CD4-positive, alpha-beta T cell treated with Interleukin-6 for 4 hours (primary cell): Measurements from ENCODE around the gene PSEN1.

Experiments
- DNase-seq: peaks from one replicate; pipeline ENCODE4 v3.0.0-alpha.2; 2020; ENCODE audit warnings: mixed read lengths

The PSEN1 gene

GRCh38 chr14:73220634-73221033, 84.3 kb downstream of the PSEN1 start:
- DNase-seq, result no peak

GRCh38 chr14:73221945-73222344, 85.6 kb downstream of the PSEN1 start:
- no peak for DNase-seq

GRCh38 chr14:73223049-73223448, 86.7 kb downstream of the PSEN1 start:
- no peak for DNase-seq

GRCh38 chr14:73225496-73225895, 89.2 kb downstream of the PSEN1 start:
- DNase-seq, result no peak

GRCh38 chr14:73227812-73228781, 91.8 kb downstream of the PSEN1 start:
- no peak for DNase-seq

- DNase-seq, result no peak
Observed at GRCh38 chr14:73230051-73230450, 93.7 kb downstream of the PSEN1 start.

GRCh38 chr14:73231981-73232851, 95.9 kb downstream of the PSEN1 start:
- no peak for DNase-seq

- no peak for DNase-seq
Observed at GRCh38 chr14:73232984-73233383, 96.7 kb downstream of the PSEN1 start.

- DNase-seq, result no peak
Observed at GRCh38 chr14:73233564-73233963, 97.3 kb downstream of the PSEN1 start.

GRCh38 chr14:73234029-73234428, 97.7 kb downstream of the PSEN1 start:
- no peak for DNase-seq

GRCh38 chr14:73234586-73235394, 98.5 kb downstream of the PSEN1 start:
- DNase-seq, result no peak

- DNase-seq, result no peak
Observed at GRCh38 chr14:73235531-73236155, 99.3 kb downstream of the PSEN1 start.

GRCh38 chr14:73236157-73236556, 99.8 kb downstream of the PSEN1 start:
- DNase-seq, result no peak

GRCh38 chr14:73236752-73237218, 100.5 kb downstream of the PSEN1 start:
- DNase-seq, result no peak

- DNase-seq, result no peak
Observed at GRCh38 chr14:73237219-73237785, 101.0 kb downstream of the PSEN1 start, which contains the start of gene PAPLN. PAPLN (plus strand) TSS chr14:73237506; CDS start chr14:73239779, 2,273 bp downstream.

GRCh38 chr14:73237786-73238423, 101.6 kb downstream of the PSEN1 start:
- no peak for DNase-seq

GRCh38 chr14:73238424-73238852, 102.1 kb downstream of the PSEN1 start:
- DNase-seq, result no peak

- no peak for DNase-seq
Observed at GRCh38 chr14:73238941-73239340, 102.6 kb downstream of the PSEN1 start.

GRCh38 chr14:73239393-73240241, 103.3 kb downstream of the PSEN1 start:
- no peak for DNase-seq
